ENCODE results near the gene ADARB2.

DNA sequence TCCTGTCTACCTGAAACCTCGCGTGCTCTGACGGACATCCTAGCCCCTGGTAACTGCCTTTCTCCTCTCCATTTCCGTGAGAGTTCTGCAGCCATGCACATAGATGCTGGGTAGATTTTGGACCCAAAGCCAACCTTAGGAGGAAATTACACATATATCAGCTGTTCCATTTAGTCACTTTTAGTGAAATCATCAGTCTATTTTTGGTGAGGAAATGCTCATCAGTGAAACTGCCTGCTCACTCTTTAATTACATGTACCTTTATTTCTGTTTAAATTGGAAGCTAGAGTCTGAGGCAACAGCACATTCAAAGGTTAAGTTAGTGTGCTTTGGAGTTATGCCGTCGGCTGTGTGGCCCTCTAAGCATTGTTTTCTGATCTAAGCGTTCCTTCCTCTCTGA lies 449.8 kb downstream of the ADARB2 start:
- TF ChIP-seq, protein P1, sequence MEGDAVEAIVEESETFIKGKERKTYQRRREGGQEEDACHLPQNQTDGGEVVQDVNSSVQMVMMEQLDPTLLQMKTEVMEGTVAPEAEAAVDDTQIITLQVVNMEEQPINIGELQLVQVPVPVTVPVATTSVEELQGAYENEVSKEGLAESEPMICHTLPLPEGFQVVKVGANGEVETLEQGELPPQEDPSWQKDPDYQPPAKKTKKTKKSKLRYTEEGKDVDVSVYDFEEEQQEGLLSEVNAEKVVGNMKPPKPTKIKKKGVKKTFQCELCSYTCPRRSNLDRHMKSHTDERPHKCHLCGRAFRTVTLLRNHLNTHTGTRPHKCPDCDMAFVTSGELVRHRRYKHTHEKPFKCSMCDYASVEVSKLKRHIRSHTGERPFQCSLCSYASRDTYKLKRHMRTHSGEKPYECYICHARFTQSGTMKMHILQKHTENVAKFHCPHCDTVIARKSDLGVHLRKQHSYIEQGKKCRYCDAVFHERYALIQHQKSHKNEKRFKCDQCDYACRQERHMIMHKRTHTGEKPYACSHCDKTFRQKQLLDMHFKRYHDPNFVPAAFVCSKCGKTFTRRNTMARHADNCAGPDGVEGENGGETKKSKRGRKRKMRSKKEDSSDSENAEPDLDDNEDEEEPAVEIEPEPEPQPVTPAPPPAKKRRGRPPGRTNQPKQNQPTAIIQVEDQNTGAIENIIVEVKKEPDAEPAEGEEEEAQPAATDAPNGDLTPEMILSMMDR (IDR thresholded peaks at IDR 0.05 in 2 of 3, conservative IDR thresholded peaks at IDR 0.05 in 1 of 3; ENCODE audit: control insufficient read depth in 2 of 3, extremely low read depth in 1 of 3, insufficient read depth in 1 of 3, low read depth in 3 of 3, low read length in 3 of 3): no peak
- TF ChIP-seq TAF1 (IDR thresholded peaks at IDR 0.05; ENCODE audit: borderline replicate concordance, low read depth, low read length): no peak

All from GM12878 (cell line).